Left kidney (tissue), 2 donors: ENCODE data around the gene INTS11. TPM values are rescaled to one million over a fixed set of nuclear protein-coding genes. Genes with fewer than 3 reads are reported as not detected.
A peak's percentile ranks its signal among the peaks of the same experiment; 100 is the strongest.

Source experiments
- DNase-seq: peaks from one replicate; pipeline ENCODE4 v3.0.0-alpha.2; 2013
- polyA plus RNA-seq: library from polyadenylated mRNA; unstranded; fragments of 120-200 nt; gene quantifications from one replicate; pipeline ENCODE4 v1.2.1, GENCODE V29; 2013; ENCODE audit not compliant: insufficient read length

INTS11 gene
- polyA plus RNA-seq, 1 donor, result 119 TPM

DNA sequence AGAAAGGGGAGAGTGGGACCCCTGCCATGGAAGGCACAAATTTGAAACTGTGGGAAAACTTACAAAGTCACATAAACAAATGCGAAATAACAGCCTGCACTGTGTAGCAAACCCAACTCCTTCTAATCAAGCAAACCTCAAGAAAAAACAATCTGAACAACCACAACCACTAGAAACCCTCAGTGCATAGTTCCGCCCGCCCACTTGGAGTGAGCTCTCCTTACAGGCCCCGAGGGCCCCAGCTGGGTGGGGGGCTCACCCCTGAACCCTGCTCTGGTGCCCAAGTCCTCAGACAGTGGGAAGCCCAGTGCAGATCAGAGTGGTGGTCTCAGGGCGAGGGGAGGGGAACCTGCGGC is 34.8 kb upstream of the INTS11 start:
- DNase-seq, result no peak

DNA sequence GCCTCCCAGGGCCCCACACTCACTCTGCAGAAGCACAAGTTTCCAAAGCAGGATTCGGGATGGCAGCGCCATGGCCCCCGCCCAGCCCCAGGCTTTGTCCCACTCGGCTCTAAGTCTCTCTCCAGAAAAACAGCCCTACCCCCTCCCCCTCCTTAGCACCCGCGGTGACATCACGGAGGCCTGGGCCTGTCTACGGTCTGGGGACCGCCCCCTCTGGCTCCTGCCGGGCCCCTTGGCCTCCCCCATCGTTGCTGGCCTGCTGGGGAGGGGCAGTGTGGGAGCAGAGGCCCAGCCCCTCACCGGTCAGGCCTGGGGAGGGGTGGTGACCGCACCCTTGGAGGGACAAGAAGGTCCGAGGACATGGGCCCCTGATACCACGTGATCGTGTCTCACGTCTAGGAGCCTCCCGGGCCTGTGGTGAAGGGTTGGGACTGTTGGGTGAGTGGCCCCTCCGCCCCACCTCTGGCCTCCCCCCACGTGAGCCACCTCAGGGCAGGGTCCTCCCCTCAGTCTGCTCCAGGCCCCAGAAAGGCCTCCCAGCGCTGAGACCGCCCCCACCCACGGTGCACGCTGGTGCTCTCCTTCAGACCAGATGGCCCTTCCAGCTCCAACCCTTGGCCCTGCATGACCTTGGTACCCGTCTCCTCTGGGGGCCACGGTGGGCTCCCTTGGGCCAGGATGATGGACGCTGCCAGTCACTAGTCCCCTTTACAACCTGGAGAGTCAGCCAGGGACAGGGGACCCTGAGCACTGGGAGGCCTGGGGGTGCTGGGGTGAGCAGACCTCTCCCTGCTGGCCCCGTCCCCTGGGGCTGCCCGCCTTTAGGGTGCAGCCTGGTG is 34.2 kb upstream of the INTS11 start, which contains the start of gene MXRA8:
Gene MXRA8, minus strand, starts transcription at position 123 of the 839 bp plus-strand sequence. Its CDS starts 51 bp downstream, at position 72.
- peak; percentile 69 for DNase-seq

- no peak for DNase-seq
Measured at GRCh38 chr1:1357871-1358432, 33.5 kb upstream of the INTS11 start.

DNA sequence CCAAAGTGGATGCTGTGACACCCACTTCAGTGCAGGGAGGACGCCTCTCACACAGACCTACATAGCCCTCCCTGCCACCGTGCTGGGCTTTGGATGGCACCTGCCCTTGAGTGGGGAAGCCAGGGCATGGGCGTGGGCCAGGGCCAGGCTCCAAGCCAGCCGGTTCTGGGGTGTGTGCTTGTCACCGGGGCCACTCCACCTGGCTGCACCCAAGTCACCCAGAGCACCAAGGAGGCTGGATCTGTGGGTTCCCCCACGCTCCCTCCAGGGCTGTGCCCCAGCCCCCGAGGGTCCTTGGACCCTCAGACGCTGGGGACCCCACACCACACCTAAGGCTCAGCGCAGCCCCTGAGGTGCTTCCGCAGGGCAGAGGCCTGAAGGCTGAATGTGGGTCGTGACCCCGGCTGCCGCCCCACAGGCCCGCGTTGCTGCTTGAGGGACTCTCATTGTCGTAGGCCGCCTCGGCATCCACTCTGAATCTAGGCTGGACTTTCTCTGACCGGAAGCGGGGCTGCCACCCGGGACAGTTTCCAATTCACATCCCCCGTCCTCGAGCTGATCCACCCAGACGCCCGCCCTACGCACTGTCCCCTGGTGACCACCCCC is 32.4 kb upstream of the INTS11 start:
- no peak for DNase-seq

DNA sequence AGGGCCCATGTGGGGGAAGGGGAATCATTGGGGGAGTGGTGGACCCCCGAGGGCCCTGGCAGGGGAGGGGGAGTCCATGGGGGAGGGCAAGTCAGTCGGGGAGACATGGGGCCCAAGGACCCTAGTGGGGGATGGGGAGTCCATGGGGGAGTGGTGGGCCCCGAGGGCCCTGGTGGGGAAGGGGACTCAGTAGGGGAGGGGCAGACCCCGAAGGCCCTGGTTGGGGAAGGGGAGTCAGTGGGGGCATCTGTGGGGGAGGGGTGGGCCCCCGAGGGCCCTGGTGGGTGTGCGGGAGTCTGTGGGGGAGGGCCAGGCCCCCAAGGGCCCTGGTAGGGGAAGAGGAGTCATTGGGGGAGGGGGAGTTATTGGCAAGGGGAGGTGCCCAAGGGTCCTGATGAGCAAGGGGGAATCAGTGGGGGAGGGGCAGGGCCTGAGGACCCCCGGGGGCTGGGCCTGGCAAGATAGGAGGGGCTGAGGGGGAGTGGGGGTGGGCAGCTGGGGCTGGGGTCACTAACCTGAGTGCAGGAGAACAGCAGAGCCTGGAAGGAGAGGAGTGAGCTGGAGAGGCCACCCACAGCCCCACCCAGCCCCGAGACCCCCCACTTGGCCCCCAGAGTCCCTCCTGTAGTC is 31.8 kb upstream of the INTS11 start:
- DNase-seq, result no peak

- no peak for DNase-seq
Measured at GRCh38 chr1:1355416-1355815, 31.0 kb upstream of the INTS11 start.

- DNase-seq, result no peak
Measured at GRCh38 chr1:1354271-1355247, 30.1 kb upstream of the INTS11 start.

DNA sequence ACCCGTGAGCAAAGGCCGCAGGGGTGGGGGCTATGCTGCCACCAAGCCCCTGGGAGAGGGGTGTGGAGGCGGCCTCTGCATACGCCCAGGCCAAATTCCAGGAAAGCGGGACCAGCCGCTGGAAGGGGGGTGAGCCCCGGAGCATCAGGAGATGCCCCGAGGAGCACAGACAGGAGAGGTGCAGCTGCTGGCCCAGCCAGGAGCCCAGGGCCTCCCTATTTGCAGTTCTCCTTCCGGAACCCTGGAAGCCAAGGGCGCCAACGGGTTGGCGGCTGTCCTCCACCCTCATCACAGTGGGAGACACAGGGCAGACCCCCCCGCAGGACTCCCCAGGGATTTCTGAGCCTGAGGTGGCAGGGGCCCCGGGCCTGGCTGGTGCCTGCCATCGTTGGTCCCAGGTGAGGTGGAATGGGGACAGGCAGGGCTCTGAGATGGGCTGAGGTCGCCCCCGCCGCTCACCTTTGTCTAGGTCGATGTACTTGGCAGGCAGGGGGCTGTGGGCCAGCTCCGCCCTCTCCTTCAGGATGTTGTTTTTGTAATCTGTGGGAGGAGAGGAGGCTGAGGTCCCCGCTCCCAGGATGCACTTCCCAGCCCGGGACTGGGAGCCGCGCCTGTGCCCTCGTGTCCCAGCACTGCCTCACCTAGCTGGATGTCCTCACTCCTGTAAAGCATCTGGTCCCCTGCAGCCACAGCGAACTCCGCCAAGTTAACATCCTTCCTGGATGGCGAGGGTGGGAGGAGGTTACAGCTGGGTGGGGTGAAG is 29.1 kb upstream of the INTS11 start:
- DNase-seq, result no peak

GRCh38 chr1:1352786-1353388 is 28.4 kb upstream of the INTS11 start:
- DNase-seq, result no peak

DNA sequence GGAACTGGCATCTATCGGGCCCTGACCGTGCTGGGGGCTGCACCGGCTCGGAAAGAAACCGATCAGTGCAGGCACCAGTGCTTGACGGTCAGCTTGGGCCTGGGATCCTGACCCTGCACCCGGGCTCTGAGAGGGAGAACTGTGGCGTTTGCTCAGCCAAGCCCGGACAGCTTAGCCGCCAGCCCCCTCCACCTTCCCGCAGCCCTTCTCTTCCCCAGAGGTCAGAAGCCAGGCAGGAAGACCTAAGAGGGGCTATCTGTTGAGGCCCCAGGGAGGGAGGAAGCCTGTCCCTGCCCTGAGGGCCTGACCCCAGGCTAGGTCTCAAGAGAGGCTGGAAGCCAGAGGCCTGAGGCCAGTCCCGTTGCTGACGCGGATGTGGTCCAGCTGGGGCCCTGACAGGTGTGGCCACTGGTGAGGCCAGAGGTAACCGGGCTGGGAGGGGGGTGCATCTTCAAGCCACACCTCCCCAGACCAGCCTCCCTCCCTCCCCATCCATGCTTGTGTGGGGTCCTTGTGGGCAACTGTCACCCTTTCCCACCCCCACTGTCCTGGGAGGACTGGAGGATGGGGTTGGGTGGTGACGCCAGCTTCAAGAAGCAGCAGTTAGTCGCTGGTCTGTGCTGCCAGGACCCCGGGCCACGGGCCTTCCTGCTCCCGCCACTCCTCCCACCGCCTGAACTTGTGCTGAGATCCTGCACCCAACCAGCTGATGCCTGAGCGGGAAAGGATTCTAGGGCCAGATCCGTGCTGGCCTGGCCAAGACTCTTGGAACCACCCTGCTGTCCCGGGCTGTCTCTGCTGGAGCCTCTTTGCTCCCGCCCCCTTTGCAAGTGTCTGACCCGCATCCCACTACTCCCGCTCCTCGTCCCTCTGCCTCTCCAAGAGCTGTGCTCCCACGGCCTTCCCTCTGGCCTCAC is 27.3 kb upstream of the INTS11 start:
- no peak for DNase-seq

- peak; percentile 72 for DNase-seq
Measured at GRCh38 chr1:1349256-1350012, 25.0 kb upstream of the INTS11 start, which contains the start of gene DVL1. DVL1 (minus strand) TSS chr1:1349418; CDS start chr1:1349065, 353 bp downstream.

DNA sequence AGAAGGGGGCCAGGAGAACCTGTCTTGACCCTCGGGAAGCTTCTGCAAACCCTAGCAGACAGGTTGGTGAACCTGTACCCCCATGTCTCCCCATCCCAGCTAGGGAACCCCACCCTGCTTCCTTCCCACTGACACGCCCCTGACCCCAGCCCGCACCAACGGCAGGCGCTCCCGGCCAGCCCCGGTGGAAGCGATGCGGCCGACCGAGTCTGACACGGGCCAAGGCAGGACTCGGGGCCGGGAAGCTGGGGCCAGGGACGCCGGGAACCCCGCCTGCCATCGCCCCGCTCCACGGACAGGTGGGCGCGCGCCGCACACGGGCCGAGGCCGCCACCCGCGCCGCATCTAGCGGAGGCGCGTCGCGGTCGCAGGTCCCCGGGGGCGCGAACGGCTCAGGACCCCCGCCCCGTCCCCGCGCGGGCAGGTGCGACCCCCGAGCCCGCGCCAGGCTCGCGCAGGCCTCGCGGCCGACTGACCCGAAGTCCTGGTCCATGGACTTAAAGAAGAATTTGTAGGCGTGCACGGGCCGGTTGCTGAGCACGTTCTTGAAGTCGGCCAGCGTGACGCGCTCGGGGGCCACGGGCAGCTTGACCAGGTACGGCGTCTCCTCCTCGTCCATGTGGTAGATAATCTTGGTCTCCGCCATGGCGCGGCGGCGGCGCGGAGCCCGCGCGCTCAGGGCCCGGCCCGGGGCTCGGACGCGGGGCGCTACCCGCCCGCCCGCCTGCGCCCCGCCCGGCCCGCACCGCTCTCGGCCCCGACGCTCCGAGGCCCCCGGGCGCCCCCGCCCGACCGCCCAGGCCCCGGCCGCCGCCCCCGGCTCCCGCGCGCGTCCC is 24.2 kb upstream of the INTS11 start:
- DNase-seq, result no peak

DNA sequence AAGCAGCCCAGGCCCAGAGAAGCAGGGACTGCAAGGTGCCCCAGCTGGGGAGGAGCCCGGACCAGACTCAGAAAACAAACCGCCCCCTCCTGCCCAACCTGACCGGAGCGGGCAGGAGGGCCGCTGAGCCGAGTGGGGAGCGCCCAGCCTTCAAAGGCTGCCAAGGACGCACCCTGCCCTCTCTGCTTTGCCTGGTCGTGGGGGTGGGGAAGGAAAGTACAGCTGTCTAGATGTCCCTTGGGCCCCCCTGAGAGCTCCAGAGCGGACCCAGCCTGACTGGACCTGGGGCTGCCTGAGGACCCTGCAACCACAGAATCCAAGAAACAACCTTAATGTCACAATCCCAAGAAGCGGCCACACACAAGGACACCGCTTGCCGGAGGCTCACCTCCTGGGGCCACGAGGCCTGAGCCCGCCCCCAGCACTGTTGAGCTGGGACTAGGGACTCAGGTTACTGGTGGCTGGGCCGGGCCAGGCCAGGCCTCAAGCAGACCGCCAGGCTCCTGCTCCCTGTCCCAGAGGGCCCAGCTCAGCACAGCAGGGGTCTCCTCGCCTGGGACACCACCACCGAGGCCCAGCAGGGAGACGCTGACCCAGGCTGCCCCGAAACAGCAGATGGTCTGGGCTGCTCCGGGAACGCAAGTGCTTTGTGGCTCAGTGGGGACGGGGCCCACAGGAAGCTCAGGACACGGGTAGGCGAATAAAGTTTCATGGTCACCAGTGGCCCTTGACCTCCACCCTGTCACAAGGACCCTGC is 23.4 kb upstream of the INTS11 start:
- DNase-seq, result no peak

DNA sequence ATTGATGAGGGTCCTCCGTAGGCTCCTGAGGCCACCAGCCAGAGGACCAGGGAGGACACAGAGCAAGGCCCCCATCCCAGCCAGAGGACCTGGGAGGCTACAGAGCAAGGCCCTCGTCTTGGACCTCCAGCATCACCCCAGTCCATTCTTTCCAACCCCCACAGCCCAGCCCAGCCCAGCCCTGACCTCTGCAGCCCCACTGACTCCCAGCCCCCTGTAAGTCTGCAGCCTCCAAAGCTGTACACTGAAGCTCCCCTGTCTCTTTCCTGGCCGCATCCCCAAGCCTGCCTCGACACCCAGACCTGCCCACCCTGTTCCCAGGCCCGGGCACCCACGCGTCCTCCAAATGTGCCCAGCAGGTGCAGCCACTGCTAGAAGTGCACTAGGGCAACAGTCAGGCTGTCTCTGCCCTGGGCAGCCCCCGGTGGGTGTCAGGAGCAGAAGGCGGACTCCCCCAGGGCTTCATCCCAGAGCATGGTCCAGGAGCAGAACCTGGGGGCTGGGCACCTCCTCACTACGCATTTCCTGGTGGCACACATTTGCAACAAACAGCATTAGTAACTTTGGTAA is 22.7 kb upstream of the INTS11 start:
- DNase-seq, result no peak

- no peak for DNase-seq
Measured at GRCh38 chr1:1346501-1346890, 22.0 kb upstream of the INTS11 start.

GRCh38 chr1:1345860-1346500 is 21.5 kb upstream of the INTS11 start:
- no peak for DNase-seq
